Activated gamma-delta T cell treated with Interleukin-2 at 50 U/mL for 16 hours (primary cell): ENCODE measurements around the gene TMPRSS2.

Source experiments
- DNase-seq: peaks from one replicate; pipeline ENCODE4 v3.0.0-alpha.2; 2020

Gene TMPRSS2

GRCh38 chr21:41479686-41480085 lies 28.3 kb downstream of the TMPRSS2 start:
- no peak for DNase-seq

GRCh38 chr21:41478319-41479177 lies 29.4 kb downstream of the TMPRSS2 start:
- DNase-seq = no peak

- DNase-seq = no peak
Observed at GRCh38 chr21:41477641-41478318, 30.2 kb downstream of the TMPRSS2 start.

GRCh38 chr21:41475714-41476420 lies 32.1 kb downstream of the TMPRSS2 start:
- DNase-seq = no peak

- no peak for DNase-seq
Observed at GRCh38 chr21:41472753-41473548, 35.0 kb downstream of the TMPRSS2 start.

- no peak for DNase-seq
Observed at GRCh38 chr21:41470054-41470453, 37.9 kb downstream of the TMPRSS2 start.

- DNase-seq = no peak
Observed at GRCh38 chr21:41466024-41466820, 41.7 kb downstream of the TMPRSS2 start.

- DNase-seq = no peak
Observed at GRCh38 chr21:41465176-41465781, 42.7 kb downstream of the TMPRSS2 start.

- peak; percentile 39 for DNase-seq
Observed at GRCh38 chr21:41460578-41461527, 47.1 kb downstream of the TMPRSS2 start.

GRCh38 chr21:41459884-41460534 lies 47.9 kb downstream of the TMPRSS2 start:
- DNase-seq = no peak

- no peak for DNase-seq
Observed at GRCh38 chr21:41458559-41458958, 49.4 kb downstream of the TMPRSS2 start.

GRCh38 chr21:41458121-41458520 lies 49.8 kb downstream of the TMPRSS2 start:
- no peak for DNase-seq

GRCh38 chr21:41453761-41454160 lies 54.2 kb downstream of the TMPRSS2 start:
- no peak for DNase-seq

- DNase-seq = no peak
Observed at GRCh38 chr21:41453198-41453597, 54.8 kb downstream of the TMPRSS2 start.

GRCh38 chr21:41451753-41452676 lies 55.9 kb downstream of the TMPRSS2 start:
- no peak for DNase-seq

- no peak for DNase-seq
Observed at GRCh38 chr21:41449613-41450012, 58.3 kb downstream of the TMPRSS2 start.

- no peak for DNase-seq
Observed at GRCh38 chr21:41447356-41447755, 60.6 kb downstream of the TMPRSS2 start.

GRCh38 chr21:41446586-41446985 lies 61.4 kb downstream of the TMPRSS2 start:
- no peak for DNase-seq

- DNase-seq = no peak
Observed at GRCh38 chr21:41445465-41445862, 62.5 kb downstream of the TMPRSS2 start.
